Measurements from ENCODE around the gene GLCE. TPM values are rescaled to one million over a fixed set of nuclear protein-coding genes. Genes with fewer than 3 reads are reported as not detected.

GLCE gene
- total RNA-seq, 1 donor = 3.7 TPM

DNA sequence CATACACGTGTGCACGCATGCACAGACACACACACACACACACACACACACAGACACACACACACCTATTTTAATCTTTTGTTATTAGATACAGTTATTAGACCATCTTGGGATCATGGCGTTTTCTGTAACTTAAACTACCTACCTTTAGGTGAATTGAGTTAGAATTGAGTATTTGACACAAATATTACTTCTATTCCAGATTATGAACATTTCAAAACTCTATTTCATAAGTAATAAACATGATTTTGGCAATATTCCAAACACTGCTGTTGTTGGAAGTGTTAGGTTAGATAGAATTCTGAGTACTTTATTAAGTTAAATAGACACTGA lies 65.6 kb downstream of the GLCE start:
- Histone ChIP-seq H3K9me3 (ENCODE audit: low read depth, low read length) (peaks cover 4% of the 10 kb centered on the region), H3K27me3 (ENCODE audit: insufficient read depth, low read length) (no peaks in the 10 kb centered on the region), H3K4me3 (ENCODE audit: low read length) (no peak overlapping the region), H3K4me1 (ENCODE audit: insufficient read depth, low read length) (no peaks in the 10 kb centered on the region)

DNA sequence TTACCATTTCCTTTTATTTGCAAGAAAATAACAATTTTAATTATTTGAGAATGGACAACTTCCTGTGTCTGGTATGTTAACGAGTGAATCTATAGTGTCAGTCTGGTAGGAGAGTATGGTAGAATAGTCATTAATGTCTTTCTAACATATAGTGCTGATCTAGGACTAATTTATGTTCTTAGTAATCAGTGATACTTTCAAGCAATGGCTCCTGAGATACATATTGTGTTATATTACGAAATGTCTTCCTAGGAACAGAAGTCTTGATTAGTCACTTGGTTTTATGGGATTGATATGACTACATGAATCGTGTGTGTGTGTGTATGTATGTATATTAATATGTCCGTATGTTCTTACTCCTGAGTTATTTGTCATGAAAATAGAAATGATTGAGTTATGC lies 71.7 kb downstream of the GLCE start:
- Histone ChIP-seq H3K4me1 (ENCODE audit: insufficient read depth, low read length) (no peaks in the 10 kb centered on the region), H3K4me3 (ENCODE audit: low read length) (no peak overlapping the region), H3K27me3 (ENCODE audit: insufficient read depth, low read length) (no peaks in the 10 kb centered on the region), H3K9me3 (ENCODE audit: low read depth, low read length) (no peaks in the 10 kb centered on the region)

DNA sequence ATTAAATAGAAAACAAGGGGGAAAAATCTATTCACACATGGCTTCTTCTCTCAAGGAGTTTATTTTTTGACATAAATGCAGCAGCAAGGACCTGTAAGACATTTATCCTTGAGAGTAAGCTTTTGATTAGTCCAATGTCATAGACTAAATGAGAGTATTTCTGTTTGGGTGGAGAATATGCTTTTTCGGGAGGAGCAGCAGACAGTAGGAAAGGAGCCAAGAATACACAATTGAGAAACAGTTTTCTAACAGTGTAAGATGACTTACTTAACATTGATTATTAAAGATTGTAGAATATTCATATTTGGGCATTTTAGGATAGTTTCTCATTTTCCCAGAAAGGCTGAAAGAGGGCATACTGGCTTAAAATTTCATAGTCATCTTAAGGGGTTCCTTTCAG lies 72.3 kb downstream of the GLCE start:
- Histone ChIP-seq H3K4me3 (ENCODE audit: low read length) (no peak overlapping the region), H3K9me3 (ENCODE audit: low read depth, low read length) (no peaks in the 10 kb centered on the region), H3K4me1 (ENCODE audit: insufficient read depth, low read length) (no peaks in the 10 kb centered on the region), H3K27me3 (ENCODE audit: insufficient read depth, low read length) (no peaks in the 10 kb centered on the region)

DNA sequence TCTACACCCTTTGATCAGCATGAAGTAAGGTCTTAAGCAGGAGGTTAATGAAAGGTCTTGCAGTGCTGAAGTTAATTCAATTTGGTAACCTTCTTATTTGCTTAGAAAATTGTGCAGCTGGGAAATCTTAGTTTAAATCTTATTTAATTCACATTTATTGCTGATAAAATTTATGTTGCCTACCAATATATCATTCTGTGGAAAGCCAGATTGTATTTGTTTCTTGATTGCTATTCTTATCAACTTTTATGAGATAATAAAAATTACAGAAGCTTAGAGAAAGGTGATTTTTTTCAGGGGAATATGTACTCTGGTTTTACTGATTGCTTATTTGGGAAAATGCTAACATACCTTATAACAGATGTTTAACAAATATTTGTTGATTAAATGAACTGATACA lies 74.2 kb downstream of the GLCE start:
- Histone ChIP-seq H3K9me3 (ENCODE audit: low read depth, low read length) (no peaks in the 10 kb centered on the region), H3K4me3 (ENCODE audit: low read length) (no peak overlapping the region), H3K27me3 (ENCODE audit: insufficient read depth, low read length) (no peaks in the 10 kb centered on the region), H3K4me1 (ENCODE audit: insufficient read depth, low read length) (no peaks in the 10 kb centered on the region)

DNA sequence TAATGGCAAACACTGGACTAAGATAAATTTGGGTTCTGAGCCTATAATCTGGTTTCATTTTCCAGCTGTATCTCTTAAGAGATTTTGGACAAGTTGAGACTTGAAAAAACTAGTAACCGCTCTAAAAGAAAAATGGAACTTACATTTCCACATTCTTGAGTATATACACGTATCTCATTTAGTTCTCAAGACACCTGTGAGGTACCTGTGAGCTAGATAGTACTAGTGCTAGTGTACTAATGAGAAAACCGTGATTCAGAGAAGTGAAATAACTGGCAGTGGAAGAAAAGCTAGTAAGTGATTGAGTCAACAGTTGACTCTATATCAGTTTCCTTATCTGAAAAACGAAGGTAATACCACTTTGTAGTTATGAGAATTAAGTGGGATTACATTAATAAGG lies 76.1 kb downstream of the GLCE start:
- Histone ChIP-seq H3K4me3 (ENCODE audit: low read length) (no peak overlapping the region), H3K27me3 (ENCODE audit: insufficient read depth, low read length) (no peaks in the 10 kb centered on the region), H3K9me3 (ENCODE audit: low read depth, low read length) (no peaks in the 10 kb centered on the region), H3K4me1 (ENCODE audit: insufficient read depth, low read length) (no peaks in the 10 kb centered on the region)

DNA sequence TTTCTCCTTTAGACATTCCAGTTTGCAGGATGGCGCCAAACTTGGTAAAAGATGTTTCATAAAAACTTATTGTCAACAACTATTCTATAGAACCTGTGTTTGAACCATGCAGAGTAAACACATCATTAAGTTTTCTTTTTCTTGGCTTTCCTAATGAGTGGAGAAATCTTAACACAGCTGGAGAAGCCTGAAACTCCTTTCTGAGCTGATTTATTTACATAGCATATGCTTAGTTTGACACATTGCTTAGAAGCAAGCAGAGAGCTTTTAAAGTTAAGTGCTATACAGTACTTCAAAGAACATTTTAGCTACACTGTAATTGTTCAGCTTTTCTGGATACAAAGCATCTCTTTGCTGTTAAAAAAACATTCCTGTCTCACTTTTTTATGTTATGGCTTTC lies 77.3 kb downstream of the GLCE start:
- Histone ChIP-seq H3K4me1 (ENCODE audit: insufficient read depth, low read length) (no peaks in the 10 kb centered on the region), H3K4me3 (ENCODE audit: low read length) (no peak overlapping the region), H3K27me3 (ENCODE audit: insufficient read depth, low read length) (no peaks in the 10 kb centered on the region)

DNA sequence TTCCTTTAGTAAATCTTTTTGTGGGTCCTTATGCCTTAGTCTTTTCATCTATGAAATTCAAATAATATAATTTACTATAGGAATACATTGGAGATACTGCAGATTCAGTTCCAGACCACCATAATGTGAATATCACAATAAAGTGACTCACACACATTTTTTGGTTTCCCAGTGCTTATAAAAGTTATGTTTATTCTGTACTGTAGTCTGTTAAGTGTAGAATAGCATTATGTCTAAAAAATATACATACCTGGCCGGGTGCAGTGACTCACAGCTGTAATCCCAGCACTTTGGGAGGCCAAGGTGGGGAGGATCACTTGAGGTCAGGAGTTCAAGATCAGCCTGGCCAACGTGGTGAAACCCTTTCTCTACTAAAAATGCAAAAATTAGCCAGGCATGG lies 84.4 kb downstream of the GLCE start:
- no peaks in the 10 kb centered on the region for H3K27me3 ChIP-seq (ENCODE audit: insufficient read depth, low read length)
- no peaks in the 10 kb centered on the region for H3K4me1 ChIP-seq (ENCODE audit: insufficient read depth, low read length)
- no peak overlapping the region for H3K4me3 ChIP-seq (ENCODE audit: low read length)
- no peaks in the 10 kb centered on the region for H3K9me3 ChIP-seq (ENCODE audit: low read depth, low read length)

More for the DNA sequence above, 77.3 kb downstream of the GLCE start:
- no peaks in the 10 kb centered on the region for H3K9me3 ChIP-seq (ENCODE audit: low read depth, low read length)

DNA sequence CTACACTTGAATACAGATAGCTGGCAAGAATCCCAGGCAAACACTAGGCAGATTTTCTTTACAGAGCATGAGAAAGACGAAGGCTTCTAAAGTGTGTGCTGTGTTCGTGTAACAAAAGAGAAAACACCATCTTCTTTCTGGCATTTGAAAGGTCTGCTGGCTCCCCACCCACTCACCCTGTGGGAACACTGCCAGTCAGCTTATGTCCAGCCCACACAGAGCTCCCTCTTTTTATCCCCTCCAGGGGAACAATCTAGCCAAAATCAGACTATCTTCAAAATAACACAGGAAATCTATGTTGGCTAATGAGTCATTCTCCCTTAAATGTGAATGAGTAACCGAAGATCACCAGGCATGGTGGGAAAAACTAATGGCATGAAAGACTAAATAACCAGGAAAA lies 92.7 kb downstream of the GLCE start:
- Histone ChIP-seq H3K4me1 (ENCODE audit: insufficient read depth, low read length) (no peaks in the 10 kb centered on the region), H3K27me3 (ENCODE audit: insufficient read depth, low read length) (no peaks in the 10 kb centered on the region), H3K4me3 (ENCODE audit: low read length) (no peak overlapping the region), H3K9me3 (ENCODE audit: low read depth, low read length) (no peaks in the 10 kb centered on the region)

DNA sequence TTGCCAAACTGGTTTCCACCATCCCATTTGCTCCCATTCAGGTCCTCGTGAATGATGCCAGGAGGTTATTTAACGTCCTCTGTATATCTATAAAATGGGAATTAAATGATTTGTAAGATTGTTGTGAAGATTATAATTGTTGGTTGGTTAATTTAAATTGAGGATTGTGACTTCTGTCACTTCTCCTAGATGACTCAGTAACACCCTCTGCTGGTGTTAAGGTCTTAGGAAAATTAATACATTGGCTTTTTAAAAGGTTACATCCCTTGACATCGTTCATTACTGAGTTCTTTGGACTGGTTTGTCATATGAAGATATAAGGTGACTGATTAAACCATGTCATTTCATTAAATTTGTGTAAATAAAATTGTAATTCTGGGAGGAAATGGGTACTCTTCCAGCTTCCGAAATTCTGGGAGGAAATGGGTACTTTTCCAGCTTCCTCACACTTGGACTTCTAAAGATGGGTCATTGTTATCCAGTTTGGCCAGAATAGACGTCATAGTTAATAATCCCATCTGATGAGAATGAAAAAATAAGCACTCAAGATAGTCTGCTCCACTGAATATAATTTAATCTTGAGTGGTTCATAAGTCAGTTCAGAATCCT lies 105.0 kb downstream of the GLCE start:
- H3K9me3 ChIP-seq (ENCODE audit: low read depth, low read length) = no peaks in the 10 kb centered on the region
- no peak overlapping the region for H3K4me3 ChIP-seq (ENCODE audit: low read length)
- H3K4me1 ChIP-seq (ENCODE audit: insufficient read depth, low read length) = no peaks in the 10 kb centered on the region

DNA sequence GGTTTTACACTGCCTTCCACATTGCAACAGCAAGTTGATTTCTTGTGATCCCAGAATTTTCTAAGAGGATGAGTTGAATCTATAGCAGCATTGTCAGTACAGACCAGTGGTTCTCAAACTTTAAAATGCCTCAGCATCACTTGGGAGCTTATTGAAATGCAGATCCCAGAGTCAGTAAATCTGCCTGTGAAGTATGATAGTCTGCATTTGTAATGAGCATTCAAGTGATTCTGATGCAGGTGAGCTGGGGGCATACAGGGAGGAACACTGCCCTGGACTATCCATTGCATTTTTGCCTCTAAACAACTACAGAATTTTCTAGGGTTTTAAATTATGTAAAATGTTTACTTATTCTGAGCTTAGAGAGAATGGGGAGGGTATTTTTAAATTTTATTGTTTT lies 110.8 kb downstream of the GLCE start:
- no peaks in the 10 kb centered on the region for H3K4me1 ChIP-seq (ENCODE audit: insufficient read depth, low read length)
- no peak overlapping the region for H3K4me3 ChIP-seq (ENCODE audit: low read length)
- H3K9me3 ChIP-seq (ENCODE audit: low read depth, low read length) = no peaks in the 10 kb centered on the region
- H3K27me3 ChIP-seq (ENCODE audit: insufficient read depth, low read length) = no peaks in the 10 kb centered on the region

More for the DNA sequence above, 105.0 kb downstream of the GLCE start:
- H3K27me3 ChIP-seq (ENCODE audit: insufficient read depth, low read length) = no peaks in the 10 kb centered on the region

DNA sequence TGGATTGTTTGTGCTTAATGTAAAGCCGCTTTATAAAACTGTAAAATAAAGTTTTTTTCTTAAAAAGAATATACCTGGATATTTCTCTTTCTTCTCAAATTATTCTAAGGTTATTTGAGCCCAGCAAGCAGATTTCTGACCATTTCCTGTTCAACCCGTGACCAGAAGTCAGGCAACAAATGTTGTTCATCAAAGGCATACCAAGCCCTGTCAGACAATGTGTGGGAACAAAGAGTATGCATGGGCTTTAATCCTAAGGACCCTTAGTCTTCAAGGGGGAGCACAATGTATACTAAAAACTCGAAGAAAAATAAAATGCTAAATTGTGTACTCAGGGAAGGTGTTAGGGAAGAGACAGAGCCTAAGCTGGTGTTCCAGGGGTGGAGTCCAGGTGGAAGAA lies 111.7 kb downstream of the GLCE start:
- Histone ChIP-seq H3K4me1 (ENCODE audit: insufficient read depth, low read length) (no peaks in the 10 kb centered on the region), H3K4me3 (ENCODE audit: low read length) (no peak overlapping the region), H3K9me3 (ENCODE audit: low read depth, low read length) (no peaks in the 10 kb centered on the region), H3K27me3 (ENCODE audit: insufficient read depth, low read length) (no peaks in the 10 kb centered on the region)

DNA sequence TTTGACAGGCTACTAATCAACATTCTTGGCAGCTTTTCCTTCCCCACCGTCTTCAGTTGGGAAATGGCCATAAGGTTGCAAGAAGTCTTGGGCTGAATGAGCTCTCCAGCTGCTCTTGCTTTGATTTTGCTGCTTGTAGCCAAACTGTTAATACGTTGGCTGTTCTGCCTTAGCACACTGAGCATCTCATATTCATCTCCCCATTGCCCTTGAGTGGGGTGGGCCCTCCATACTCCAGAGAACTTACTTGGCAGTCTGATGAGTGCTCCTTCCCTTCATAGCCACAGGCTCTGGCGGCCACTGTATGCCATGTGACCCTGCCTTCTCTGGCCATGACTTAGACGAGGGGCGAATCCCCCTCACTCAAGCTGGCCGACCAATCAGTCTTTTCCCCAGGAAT lies 112.5 kb downstream of the GLCE start:
- H3K4me3 ChIP-seq (ENCODE audit: low read length) = no peak overlapping the region
- H3K9me3 ChIP-seq (ENCODE audit: low read depth, low read length) = no peaks in the 10 kb centered on the region
- no peaks in the 10 kb centered on the region for H3K27me3 ChIP-seq (ENCODE audit: insufficient read depth, low read length)
- no peaks in the 10 kb centered on the region for H3K4me1 ChIP-seq (ENCODE audit: insufficient read depth, low read length)

DNA sequence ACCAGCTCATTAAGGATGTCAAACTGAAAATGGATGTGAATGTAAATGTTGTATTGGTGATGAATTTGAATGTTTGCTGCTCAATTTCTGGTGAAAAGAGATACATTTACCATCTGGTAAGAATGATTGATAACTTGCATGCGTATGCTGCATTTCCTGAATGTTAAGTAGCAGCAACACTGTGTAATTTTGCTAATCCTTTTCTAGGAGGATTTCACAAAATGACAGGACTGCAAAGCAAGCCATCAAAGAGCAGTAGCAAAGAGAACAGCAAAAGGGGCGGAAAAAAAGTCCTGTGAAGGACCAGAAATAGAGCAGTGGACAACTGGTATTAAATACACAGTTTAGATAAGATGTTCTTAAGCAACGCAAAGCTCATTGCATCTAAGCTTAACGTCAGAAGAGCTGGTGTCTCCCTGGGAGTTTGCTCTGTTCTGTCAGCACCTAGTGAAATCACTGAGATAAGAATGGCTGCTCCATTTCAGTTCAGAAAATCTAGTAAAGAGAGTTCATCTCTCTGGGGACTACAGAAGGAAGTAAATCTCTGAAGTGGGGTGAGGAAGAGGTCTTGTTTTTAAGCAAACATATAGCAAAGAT lies 114.7 kb downstream of the GLCE start:
- Histone ChIP-seq H3K27me3 (ENCODE audit: insufficient read depth, low read length) (no peaks in the 10 kb centered on the region), H3K9me3 (ENCODE audit: low read depth, low read length) (no peaks in the 10 kb centered on the region), H3K4me3 (ENCODE audit: low read length) (no peak overlapping the region), H3K4me1 (ENCODE audit: insufficient read depth, low read length) (no peaks in the 10 kb centered on the region)

DNA sequence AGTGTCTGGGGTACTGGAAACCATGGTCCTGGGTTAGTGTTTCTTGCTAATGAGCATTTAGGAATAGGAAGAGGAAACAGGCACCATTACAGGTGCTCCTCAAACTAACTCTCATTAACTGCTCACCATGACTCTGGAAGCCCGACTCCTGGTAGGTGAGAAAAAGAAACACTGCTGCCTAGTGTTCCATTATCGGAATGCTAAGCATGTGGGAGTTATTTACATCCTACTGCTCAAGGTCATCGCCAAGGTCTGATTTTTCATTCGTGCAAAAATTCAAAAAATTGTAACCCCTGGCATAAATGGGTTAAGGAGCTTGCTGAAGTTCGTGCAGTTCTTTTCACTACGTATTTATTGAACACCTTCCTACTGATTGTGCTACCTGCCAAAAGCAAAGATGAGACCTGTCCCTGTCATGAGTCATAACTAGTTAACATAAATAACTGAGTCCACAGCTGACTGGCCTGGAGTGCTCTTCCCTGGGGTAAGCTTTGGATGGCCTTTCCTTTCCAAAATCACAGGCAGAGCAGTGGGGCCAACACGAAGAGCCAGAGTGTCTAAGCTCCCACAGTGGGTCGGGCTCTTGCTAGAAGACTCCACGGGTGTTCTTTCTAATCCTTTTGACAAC lies 115.6 kb downstream of the GLCE start:
- no peak overlapping the region for H3K4me3 ChIP-seq (ENCODE audit: low read length)
- no peaks in the 10 kb centered on the region for H3K27me3 ChIP-seq (ENCODE audit: insufficient read depth, low read length)
- no peaks in the 10 kb centered on the region for H3K9me3 ChIP-seq (ENCODE audit: low read depth, low read length)
- no peaks in the 10 kb centered on the region for H3K4me1 ChIP-seq (ENCODE audit: insufficient read depth, low read length)

DNA sequence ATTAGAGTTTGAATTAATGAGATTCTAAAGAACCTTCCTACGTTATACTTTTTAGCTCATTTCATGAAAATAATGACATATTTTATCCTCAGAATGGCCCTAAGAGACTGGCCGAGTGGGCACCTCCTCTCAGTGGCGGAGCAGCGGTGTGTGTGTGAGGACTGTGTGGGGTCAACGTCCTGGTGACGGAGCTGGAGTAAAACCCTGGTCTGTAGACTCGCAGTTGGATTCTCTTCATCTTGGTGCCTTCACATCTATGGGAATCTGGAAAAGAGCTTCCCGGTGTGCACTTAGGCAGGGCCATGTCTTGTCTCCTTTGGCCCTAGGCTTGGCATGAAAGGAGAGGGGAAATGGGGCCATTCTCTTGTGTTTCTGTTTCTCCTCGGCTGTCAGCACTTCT lies 116.9 kb downstream of the GLCE start:
- H3K9me3 ChIP-seq (ENCODE audit: low read depth, low read length) = no peaks in the 10 kb centered on the region
- H3K4me1 ChIP-seq (ENCODE audit: insufficient read depth, low read length) = no peaks in the 10 kb centered on the region
- H3K27me3 ChIP-seq (ENCODE audit: insufficient read depth, low read length) = no peaks in the 10 kb centered on the region
- H3K4me3 ChIP-seq (ENCODE audit: low read length) = no peak overlapping the region

DNA sequence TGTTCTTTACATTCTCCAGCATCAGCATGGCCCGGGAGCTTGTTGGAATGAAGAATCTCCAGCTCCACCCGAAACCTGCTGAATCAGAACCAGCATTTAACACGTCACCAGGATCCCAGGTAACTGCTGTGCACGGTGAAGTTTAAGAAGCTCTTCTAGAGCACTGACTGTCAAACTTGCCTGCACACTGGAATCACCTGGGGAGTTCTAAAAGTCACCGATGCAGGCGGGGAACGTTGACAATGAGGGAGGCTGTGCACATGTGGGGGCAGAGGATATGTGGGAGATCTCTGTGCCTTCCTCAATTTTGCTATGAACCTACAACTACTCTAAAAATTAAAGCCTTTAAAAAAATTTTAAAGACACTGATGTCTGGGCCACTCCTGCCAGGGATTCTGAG lies 119.2 kb downstream of the GLCE start:
- Histone ChIP-seq H3K4me3 (ENCODE audit: low read length) (no peak overlapping the region), H3K9me3 (ENCODE audit: low read depth, low read length) (no peaks in the 10 kb centered on the region), H3K4me1 (ENCODE audit: insufficient read depth, low read length) (no peaks in the 10 kb centered on the region), H3K27me3 (ENCODE audit: insufficient read depth, low read length) (no peaks in the 10 kb centered on the region)
